Posterior cingulate gyrus (tissue), 11 donors: ENCODE data around the gene TMEM38A.
A peak's percentile ranks its signal among the peaks of the same experiment; 100 is the strongest.
"Not testable (repeated sequence)": the region's sequence is repeated elsewhere in the genome, so short reads cannot be mapped to it uniquely, and the experiment has no call there.

ENCODE experiments used
- DNase-seq, 10 donors: peaks; one replicate each; pipeline versions ENCODE4 v3.0.0 to v3.0.0-alpha.2; 2020 to 2021; ENCODE audit warnings: mixed read lengths in 3 of 10
- intact Hi-C: fragments of 100-400 bp; cut with DNase I; formaldehyde crosslinking; loops from one replicate; pipeline ENCODE4 v1.15.1; 2023

Gene TMEM38A

GRCh38 chr19:16628984-16629691, 31.8 kb upstream of the TMEM38A start:
- DNase-seq: peak in 2 of 10 donors; percentile 4 to 27
- intact Hi-C loops: loop anchor here (1.0 to 5.0 kb wide), 4 partner anchors 31 to 87 kb away; partner anchors contain the start of genes CHERP, SLC35E1 and SMIM7

GRCh38 chr19:16631465-16631864, 29.5 kb upstream of the TMEM38A start:
- intact Hi-C loops: no loop called here

GRCh38 chr19:16637535-16637934, 23.4 kb upstream of the TMEM38A start:
- intact Hi-C loops: no loop called here
- DNase-seq: no peak

More at GRCh38 chr19:16631465-16631864, 29.5 kb upstream of the TMEM38A start:
- no peak for DNase-seq

- DNase-seq: no peak
- intact Hi-C loops: no loop called here
Measured at GRCh38 chr19:16638666-16639065, 22.3 kb upstream of the TMEM38A start.

DNA sequence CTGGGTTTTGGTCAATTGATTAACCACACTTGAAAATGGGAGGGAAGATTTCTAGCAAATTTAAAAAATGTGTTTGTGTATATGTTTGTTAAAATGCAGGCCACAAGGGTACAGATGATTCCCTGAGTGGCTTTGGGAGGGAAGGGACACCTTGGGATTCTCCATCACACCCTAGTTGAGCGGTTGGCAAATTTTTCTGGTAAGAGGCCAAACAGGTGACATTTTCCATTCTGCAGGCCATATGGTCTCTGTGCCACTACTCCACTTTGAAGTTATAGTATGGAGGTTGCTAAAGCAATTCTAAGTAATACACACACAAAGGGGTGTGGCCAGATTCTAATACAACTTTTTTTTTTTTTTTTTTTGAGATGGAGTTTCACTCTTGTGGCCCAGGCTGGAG, 20.0 kb upstream of the TMEM38A start:
- intact Hi-C loops: no loop called here
- no peak for DNase-seq

DNA sequence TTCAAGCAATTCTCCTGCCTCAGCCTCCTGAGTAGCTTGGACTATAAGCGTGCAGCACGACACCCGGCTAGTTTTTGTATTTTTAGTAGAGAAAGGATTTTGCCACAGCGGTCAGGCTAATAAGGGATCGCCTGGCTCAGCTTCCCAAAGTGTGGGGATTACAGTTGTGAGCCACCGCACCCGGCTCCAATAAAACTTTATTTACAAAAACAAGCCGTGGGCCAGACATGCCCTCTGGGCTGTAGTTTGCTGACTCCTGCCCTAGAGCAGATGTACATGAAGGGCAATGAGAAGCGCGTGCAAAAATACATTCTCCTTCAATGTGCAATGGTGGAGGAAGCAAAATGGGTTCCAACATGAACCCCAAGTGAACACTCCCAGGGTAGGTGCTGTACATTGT, 19.2 kb upstream of the TMEM38A start:
- no peak for DNase-seq
- intact Hi-C loops: no loop called here

DNA sequence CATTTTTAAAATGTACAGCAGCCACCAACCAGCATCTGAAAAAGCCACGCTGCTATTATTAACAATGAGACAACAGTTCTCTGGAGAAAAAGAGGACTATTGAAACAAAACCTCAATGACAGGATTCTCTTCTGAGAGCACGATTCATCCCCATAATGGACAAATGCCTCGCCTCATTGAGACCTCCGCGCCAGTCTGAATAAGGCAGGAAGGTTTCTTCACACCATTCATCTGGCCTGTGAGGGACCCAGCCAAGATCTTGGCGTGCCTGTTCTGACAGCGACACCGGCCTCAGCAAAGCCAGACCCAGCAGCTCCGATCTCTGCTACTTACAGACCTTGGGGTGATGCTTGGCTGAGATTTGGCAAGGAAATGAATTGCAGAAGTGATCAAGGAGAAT, 15.8 kb upstream of the TMEM38A start:
- intact Hi-C loops: no loop called here

DNA sequence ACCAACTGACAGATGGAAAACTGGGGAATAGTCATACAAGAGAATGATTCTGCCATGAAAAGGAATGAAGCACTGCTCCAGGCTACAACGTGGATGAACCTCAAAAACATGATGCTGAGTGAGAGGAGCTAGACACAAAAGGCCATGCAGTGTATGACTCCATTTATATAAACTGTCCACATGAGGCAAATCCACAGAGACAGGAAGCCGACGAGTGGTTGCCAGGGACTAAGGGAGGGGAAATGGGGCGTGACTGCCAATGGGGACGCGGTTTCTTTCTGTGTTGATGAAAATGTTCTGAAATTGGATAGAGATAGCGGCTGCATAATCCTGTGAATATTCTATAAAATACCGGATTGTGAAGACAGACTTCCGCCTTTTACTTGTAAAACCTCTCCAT, 11.2 kb upstream of the TMEM38A start:
- peak in 1 of 10 donors; percentile 42 for DNase-seq
- intact Hi-C loops: no loop called here

More for the DNA sequence above, 15.8 kb upstream of the TMEM38A start:
- DNase-seq: peak in 9 of 10 donors; percentile 42 to 96 (median 64)

DNA sequence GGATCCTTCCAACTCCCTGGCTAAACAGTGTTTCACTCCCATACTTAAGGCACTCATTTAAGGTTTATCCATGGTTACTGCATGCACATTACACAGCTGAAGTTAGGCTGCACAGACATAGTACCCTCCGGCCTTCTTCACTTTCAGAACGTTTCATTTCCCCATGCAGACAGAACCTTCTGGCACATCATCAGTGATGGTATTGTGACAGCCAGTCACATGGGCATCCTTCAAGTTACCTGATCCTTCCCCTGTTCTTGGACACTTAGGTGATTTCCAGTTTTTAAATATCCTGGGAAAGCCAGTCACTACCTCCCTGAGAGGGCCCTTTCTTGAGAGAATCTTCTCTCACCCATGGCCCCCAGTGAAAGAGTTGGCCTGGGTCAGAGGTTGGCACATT, 10.1 kb upstream of the TMEM38A start:
- DNase-seq: no peak
- intact Hi-C loops: no loop called here

DNA sequence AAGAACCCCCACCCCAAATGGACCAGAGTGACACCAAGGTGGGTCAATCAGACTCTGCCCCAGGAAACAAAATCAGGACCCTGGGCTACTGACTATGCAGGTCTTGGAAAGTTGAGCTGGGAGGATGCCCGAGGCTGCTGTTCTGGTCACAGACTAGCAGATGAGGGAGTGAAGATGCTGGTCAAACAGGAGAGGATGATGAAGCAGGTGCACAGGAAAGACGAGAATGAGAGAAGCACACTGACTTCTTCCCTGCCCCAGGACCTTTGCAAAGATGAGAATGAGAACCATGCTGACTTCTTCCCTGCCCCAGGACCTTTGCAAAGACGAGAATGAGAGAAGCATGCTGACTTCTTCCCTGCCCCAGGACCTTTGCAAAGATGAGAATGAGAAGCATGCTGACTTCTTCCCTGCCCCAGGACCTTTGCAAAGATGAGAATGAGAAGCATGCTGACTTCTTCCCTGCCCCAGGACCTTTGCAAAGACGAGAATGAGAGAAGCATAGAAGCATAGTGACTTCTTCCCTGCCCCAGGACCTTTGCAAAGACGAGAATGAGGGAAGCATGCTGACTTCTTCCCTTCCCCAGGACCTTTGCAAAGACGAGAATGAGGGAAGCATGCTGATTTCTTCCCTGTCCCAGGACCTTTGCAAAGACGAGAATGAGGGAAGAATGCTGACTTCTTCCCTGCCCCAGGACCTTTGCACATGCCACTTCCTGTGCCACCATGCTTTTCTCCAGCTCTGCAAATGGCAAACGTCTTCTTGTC, 9.3 kb upstream of the TMEM38A start:
- DNase-seq, intact Hi-C loops: not testable (repeated sequence)

DNA sequence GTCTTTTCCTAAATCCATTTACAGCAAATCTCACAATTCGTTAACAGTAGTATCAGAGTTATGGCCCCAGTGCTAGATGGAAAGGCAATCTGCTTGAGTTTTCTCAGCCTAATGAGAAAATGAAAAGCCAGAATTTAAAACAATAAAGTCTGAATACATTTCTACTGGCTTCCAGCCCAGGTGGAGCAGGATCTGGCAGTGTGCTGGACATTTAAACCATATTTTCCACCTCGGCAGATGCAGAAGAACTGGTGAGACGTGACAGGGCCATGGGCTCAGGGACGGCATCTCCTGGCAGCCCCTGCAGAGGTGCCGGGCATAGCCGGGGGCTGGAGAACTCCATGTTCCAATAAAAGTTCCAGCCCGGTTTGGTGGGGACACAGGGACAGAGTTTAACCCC, 8.1 kb upstream of the TMEM38A start:
- intact Hi-C loops: no loop called here
- DNase-seq: no peak

- peak in 2 of 10 donors; percentile 15 to 84 for DNase-seq
- intact Hi-C loops: no loop called here
Measured at GRCh38 chr19:16654140-16654539, 6.8 kb upstream of the TMEM38A start.

DNA sequence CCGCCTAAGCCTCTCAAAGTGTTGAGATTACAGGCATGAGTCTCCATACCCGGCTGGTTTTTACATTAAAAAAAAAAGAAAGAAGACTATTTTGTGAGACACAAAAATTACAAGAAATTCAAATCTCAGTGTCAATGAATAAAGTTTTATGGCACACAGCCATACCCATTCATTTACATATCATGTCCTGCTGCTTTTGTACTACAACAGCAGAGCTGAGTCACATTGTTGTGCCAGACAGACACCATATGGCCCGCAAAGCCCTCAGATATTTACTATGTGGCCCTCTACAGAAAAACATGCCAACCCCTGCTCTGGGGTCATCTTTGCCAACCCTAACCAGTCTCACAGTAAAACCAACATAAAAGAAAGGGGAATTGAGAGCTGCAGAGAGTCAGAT, 6.3 kb upstream of the TMEM38A start:
- DNase-seq: no peak
- intact Hi-C loops: no loop called here

DNA sequence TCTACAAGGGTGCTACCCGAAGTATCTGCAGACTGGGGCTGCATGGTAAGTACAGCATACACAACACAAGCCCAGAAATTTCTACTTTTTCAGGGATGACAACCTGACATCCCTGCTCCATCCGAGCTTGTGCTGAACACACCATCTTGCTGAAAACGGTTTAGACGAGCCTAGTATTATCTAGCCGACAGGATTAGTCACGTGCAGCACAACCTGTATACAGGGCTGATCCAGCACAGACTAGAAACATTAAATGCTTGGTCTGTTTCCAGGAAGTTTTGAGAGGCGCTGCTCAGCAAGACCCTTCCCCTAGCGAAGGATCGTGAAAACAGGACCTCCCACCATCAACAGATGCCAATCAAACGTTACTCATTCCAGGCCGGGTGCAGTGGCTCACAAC, 5.2 kb upstream of the TMEM38A start:
- no peak for DNase-seq
- intact Hi-C loops: no loop called here

GRCh38 chr19:16657384-16657783, 3.6 kb upstream of the TMEM38A start:
- no peak for DNase-seq
- intact Hi-C loops: no loop called here

DNA sequence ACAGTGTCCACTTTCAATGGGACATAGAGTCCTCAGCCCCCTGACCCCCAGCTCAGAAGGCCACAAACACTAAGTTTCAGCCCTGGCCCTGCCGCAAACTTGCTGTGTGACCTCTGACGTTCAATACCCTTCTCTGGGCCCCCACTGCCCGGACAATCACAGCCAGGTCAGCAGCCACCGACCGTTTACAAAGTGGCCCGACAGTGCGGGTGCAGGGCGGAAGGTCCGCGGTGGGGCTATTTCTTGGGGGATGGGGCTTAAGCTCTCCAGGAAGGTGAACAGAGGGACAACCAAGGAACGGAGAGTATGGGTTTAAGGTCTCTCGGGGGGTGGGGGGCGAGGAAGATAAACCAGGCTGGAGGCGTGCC, 1.5 kb upstream of the TMEM38A start:
- intact Hi-C loops: loop anchor here (1.0 kb wide), 1 partner anchor 87 kb away; the partner anchor contains the start of gene SLC35E1
- DNase-seq: peak in 1 of 10 donors; percentile 84

DNA sequence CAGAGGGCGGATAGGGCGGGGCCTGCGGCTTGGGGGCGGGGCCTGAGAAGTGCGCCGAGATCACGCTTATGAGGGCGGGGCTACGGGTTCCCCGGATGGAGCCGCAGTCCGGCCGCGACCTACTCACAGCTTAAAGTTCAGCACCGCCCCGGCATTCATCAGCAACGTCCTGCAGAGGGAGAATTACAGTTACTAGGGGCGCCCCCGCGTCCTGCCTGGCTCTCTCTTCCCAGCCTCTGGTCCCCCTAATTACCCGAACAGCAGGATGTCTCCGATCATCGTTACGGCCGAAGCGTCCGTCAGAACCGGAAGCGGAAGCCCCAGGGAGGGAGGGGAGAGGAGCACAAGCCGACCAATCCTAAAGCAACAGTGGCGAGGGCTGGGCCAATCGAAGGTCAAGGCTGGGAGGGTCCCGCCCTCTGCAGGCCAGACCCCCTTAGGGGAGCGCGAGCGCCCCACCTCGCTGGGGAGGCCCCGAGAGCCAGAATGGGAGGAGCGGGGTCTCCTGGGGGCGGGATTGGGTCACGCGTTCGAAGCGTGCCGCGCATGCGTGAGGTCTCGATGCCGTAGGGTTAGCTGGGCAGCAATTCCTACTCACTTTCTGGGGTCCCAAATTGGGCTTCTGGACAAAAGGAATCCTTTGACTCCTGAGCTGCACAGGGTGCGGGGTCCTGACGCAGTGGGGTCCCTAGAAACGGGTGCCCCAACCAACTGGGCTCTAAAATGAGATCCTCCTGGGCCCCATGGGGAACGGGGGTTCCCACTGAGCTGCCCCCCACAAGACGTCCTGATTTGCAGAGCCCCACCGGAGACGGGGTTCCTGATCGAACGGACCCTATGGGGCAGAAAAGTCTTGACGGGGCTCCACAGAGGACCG, 869 bp upstream of the TMEM38A start, which contains the start of gene SMIM7:
Gene SMIM7 (minus strand): TSS at position 313 of the 877 bp plus-strand sequence. CDS start 34 bp downstream, at position 279.
- intact Hi-C loops: loop anchor here (1.0 kb wide), 3 partner anchors 32 to 118 kb away; partner anchors contain the start of genes CHERP, MED26 and SLC35E1

GRCh38 chr19:16661480-16662034, 618 bp downstream of the TMEM38A start:
- peak in 6 of 10 donors; percentile 12 to 84 (median 24) for DNase-seq
- intact Hi-C loops: no loop called here

More for the DNA sequence above, 869 bp upstream of the TMEM38A start, which contains the start of gene SMIM7:
- DNase-seq: peak; percentile 97 to 100 (median 99)

GRCh38 chr19:16668176-16668575, 7.2 kb downstream of the TMEM38A start:
- intact Hi-C loops: no loop called here
- DNase-seq: no peak

GRCh38 chr19:16668702-16669101, 7.8 kb downstream of the TMEM38A start:
- intact Hi-C loops, DNase-seq: not testable (repeated sequence)
